Adrenal gland (tissue), 5 donors: ENCODE results near the gene SEMA7A.

ENCODE experiments used
- CTCF ChIP-seq, 6 experiments: fragments of 450-650 bp in 4 of 6; fragments of 200-600 bp in 2 of 6; sonication (generic) in 1 of 6; IDR thresholded peaks; 1 replicate in 5 of 6; 2 replicates in 1 of 6; pipeline versions ENCODE4 v1.5.1 to v1.8.0; 2016 to 2021; ENCODE audit warnings: antibody characterized with exemption in 6 of 6, mild to moderate bottlenecking in 2 of 6, moderate library complexity in 1 of 6
- POLR2A ChIP-seq, 2 donors: fragments of 450-650 bp; IDR thresholded peaks; one replicate each; pipeline ENCODE4 v1.6.1; 2017; ENCODE audit warnings: antibody characterized with exemption in 2 of 2, mild to moderate bottlenecking in 2 of 2, moderate library complexity in 1 of 2
- donor health status: DM: no; HTN: no; CAD: no.

- TF ChIP-seq CTCF (IDR thresholded peaks at IDR 0.05), result no peak
- no peak for TF ChIP-seq POLR2A (IDR thresholded peaks at IDR 0.05)
Observed at GRCh38 chr15:74402873-74403587, 30.7 kb downstream of the SEMA7A start.
